ENCODE data around the gene CHST11. TPM values are rescaled to one million over a fixed set of nuclear protein-coding genes. Genes with fewer than 3 reads are reported as not detected.

Gene CHST11
- total and polyA plus RNA-seq, 9 of the 15 experiments (the other 6 are each of a cell fraction or from before 2014, with no cell fraction given) = 2.3 to 38.7 (median 15.0) TPM

- TF ChIP-seq SMARCA4 (IDR thresholded peaks at IDR 0.05) (peak; percentile 43; the same call in 1 of the 2 replicates), THRAP3 (IDR thresholded peaks at IDR 0.05; ENCODE audit: borderline replicate concordance) (no peak), PRPF4 (IDR thresholded peaks at IDR 0.05; ENCODE audit: insufficient read depth, low read depth, low read length, poor library complexity, severe bottlenecking) (no peak), MECOM (CRISPR knock-in tag; IDR thresholded peaks at IDR 0.05) (0 out of 2 replicates have a peak, but pooled peaks have one; percentile 7), ZFP1 (CRISPR knock-in tag; IDR thresholded peaks at IDR 0.05) (no peak), FIP1L1 (IDR thresholded peaks at IDR 0.05; ENCODE audit: low read depth, low read length, poor library complexity, severe bottlenecking) (no peak), SMAD1 (IDR thresholded peaks at IDR 0.05; ENCODE audit: low read depth, low read length, partially characterized antibody) (no peak), NR3C1 (CRISPR knock-in tag; IDR thresholded peaks at IDR 0.05) (no peak), MYC (IDR thresholded peaks at IDR 0.05; ENCODE audit: low read depth, low read length) (peak; percentile 58; the same call in 1 of the 2 replicates), MYC (CRISPR knock-in tag; IDR thresholded peaks at IDR 0.05; ENCODE audit: borderline replicate concordance, low read depth) (no peak), TOE1 (IDR thresholded peaks at IDR 0.05; ENCODE audit: borderline replicate concordance) (no peak), TOE1 (CRISPR knock-in tag; IDR thresholded peaks at IDR 0.05; ENCODE audit: borderline replicate concordance, low read depth) (no peak), ZBTB1 (CRISPR knock-in tag; IDR thresholded peaks at IDR 0.05; ENCODE audit: borderline replicate concordance, low read depth) (no peak), RFX5 (IDR thresholded peaks at IDR 0.05; ENCODE audit: low read depth, low read length) (no peak), ELF2 (CRISPR knock-in tag; IDR thresholded peaks at IDR 0.05) (no peak), LARP7 (IDR thresholded peaks at IDR 0.05) (no peak), MED1 (CRISPR knock-in tag; IDR thresholded peaks at IDR 0.05; ENCODE audit: borderline replicate concordance) (no peak)
- TF ChIP-seq, protein P1, sequence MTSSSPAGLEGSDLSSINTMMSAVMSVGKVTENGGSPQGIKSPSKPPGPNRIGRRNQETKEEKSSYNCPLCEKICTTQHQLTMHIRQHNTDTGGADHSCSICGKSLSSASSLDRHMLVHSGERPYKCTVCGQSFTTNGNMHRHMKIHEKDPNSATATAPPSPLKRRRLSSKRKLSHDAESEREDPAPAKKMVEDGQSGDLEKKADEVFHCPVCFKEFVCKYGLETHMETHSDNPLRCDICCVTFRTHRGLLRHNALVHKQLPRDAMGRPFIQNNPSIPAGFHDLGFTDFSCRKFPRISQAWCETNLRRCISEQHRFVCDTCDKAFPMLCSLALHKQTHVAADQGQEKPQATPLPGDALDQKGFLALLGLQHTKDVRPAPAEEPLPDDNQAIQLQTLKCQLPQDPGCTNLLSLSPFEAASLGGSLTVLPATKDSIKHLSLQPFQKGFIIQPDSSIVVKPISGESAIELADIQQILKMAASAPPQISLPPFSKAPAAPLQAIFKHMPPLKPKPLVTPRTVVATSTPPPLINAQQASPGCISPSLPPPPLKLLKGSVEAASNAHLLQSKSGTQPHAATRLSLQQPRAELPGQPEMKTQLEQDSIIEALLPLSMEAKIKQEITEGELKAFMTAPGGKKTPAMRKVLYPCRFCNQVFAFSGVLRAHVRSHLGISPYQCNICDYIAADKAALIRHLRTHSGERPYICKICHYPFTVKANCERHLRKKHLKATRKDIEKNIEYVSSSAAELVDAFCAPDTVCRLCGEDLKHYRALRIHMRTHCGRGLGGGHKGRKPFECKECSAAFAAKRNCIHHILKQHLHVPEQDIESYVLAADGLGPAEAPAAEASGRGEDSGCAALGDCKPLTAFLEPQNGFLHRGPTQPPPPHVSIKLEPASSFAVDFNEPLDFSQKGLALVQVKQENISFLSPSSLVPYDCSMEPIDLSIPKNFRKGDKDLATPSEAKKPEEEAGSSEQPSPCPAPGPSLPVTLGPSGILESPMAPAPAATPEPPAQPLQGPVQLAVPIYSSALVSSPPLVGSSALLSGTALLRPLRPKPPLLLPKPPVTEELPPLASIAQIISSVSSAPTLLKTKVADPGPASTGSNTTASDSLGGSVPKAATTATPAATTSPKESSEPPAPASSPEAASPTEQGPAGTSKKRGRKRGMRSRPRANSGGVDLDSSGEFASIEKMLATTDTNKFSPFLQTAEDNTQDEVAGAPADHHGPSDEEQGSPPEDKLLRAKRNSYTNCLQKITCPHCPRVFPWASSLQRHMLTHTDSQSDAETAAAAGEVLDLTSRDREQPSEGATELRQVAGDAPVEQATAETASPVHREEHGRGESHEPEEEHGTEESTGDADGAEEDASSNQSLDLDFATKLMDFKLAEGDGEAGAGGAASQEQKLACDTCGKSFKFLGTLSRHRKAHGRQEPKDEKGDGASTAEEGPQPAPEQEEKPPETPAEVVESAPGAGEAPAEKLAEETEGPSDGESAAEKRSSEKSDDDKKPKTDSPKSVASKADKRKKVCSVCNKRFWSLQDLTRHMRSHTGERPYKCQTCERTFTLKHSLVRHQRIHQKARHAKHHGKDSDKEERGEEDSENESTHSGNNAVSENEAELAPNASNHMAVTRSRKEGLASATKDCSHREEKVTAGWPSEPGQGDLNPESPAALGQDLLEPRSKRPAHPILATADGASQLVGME (CRISPR knock-in tag; IDR thresholded peaks at IDR 0.05) = no peak
- TF ChIP-seq, protein P2, sequence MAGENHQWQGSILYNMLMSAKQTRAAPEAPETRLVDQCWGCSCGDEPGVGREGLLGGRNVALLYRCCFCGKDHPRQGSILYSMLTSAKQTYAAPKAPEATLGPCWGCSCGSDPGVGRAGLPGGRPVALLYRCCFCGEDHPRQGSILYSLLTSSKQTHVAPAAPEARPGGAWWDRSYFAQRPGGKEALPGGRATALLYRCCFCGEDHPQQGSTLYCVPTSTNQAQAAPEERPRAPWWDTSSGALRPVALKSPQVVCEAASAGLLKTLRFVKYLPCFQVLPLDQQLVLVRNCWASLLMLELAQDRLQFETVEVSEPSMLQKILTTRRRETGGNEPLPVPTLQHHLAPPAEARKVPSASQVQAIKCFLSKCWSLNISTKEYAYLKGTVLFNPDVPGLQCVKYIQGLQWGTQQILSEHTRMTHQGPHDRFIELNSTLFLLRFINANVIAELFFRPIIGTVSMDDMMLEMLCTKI (IDR thresholded peaks at IDR 0.05; ENCODE audit: partially characterized antibody) = no peak
- TF ChIP-seq, protein P3, sequence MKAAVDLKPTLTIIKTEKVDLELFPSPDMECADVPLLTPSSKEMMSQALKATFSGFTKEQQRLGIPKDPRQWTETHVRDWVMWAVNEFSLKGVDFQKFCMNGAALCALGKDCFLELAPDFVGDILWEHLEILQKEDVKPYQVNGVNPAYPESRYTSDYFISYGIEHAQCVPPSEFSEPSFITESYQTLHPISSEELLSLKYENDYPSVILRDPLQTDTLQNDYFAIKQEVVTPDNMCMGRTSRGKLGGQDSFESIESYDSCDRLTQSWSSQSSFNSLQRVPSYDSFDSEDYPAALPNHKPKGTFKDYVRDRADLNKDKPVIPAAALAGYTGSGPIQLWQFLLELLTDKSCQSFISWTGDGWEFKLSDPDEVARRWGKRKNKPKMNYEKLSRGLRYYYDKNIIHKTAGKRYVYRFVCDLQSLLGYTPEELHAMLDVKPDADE (conservative IDR thresholded peaks at IDR 0.05; ENCODE audit: control insufficient read depth, low read depth, low read length) = no peak
Observed at GRCh38 chr12:104510145-104510872, 53.6 kb downstream of the CHST11 start (continued).
